ENCODE results near the gene CEP112.
"Not testable (repeated sequence)": the region's sequence is repeated elsewhere in the genome, so short reads cannot be mapped to it uniquely, and the experiment has no call there.

CEP112 gene

GRCh38 chr17:65688307-65688706 lies 503.6 kb downstream of the CEP112 start:
- DNase-seq (ENCODE audit: low read depth in 2 of 2), result no peak

DNA sequence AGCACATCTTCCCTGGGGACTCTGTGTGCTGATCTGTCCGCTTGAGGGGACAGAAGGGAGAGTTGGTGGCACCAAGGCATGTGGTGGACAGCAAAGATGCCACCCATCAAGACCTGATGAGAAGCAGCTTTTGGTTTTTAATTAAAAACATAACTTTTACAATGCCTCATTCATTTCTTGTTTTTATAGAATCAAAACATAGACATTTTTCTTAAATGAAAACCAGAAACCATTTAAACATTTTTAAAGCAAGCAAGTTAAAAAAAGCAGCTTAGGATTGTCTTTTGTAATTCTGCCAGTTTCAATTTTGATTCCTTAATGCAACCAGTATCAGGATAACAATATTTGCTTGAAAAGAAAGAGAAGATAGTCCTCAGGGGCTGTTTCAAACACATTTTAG lies 506.8 kb downstream of the CEP112 start:
- no peak for DNase-seq (ENCODE audit: low read depth in 2 of 2)

DNA sequence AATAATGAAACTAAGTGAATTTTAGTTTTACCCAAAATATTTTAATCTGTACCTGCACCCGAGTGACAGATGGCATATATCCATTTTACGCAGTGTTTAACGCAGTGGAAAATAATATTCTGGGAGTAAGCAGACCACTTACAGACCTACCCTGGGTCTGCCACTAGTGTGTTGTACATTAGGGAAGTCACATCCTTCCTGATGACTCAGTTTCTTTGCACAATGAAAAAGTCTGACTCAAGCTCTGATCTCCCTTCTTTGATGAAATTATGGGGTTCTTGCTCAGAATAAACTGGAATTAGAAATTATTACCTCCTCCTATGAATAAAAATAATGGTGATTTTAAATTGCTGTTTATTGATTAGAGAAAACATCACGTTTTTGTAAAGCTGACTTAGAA lies 507.3 kb downstream of the CEP112 start:
- DNase-seq (ENCODE audit: low read depth in 2 of 2), result no peak

- no peak for DNase-seq (ENCODE audit: low read depth in 2 of 2)
Observed at GRCh38 chr17:65683428-65683827, 508.5 kb downstream of the CEP112 start.

- DNase-seq (ENCODE audit: low read depth in 2 of 2), result not testable (repeated sequence)
Observed at GRCh38 chr17:65681763-65682162, 510.2 kb downstream of the CEP112 start.

DNA sequence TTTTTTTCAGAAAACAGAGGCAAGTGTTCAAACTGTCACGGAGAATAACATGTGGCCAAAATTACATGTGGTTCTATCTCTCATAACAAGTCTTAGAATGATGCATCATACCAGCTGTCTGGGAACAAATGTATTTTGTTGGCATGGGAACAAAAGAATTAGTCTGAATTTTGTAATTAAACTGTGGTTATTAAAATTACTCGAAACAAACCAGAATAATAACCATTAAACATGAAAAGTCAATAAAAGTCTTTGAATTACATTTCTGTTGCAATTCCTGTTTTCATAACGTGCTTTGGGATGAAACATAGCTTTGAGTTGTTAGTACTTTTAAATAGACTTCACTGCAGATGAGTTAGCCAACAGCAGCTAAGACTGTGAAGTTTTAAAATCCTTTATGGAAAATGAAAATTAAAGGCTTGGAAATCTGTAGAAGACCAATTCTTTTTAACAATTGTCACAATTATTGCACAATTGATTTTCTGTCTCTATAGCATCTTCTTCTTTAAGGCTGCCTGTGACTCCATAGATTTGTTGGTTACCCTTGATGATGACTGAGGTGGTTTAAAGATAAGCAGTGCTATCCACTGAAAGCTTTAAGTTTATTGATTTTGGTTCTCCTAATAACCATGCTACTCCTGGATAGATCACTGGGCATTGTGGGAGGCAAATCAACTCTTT lies 512.6 kb downstream of the CEP112 start:
- no peak for DNase-seq (ENCODE audit: low read depth in 2 of 2)

GRCh38 chr17:65678546-65678945 lies 513.4 kb downstream of the CEP112 start:
- no peak for DNase-seq (ENCODE audit: low read depth in 2 of 2)

DNA sequence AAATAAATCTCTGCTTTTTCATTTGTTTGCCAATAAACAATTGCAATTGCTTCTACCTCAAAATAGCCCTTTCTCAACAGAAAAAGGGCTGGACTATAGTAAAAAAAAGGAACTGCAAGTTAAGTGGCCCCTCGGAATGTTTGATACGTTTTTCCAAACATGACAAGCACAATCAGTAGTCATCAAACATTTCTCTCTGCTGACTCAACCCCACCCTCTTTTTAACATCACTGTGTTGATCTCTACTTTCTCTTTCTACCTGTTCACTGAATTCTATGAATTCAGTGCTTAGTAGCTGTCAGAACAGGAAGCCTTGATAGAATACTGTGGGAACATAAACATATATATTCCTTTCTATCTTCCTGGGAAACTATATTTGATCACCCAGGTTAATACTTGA lies 514.0 kb downstream of the CEP112 start:
- no peak for DNase-seq (ENCODE audit: low read depth in 2 of 2)

GRCh38 chr17:65674246-65675045 lies 517.5 kb downstream of the CEP112 start:
- no peak for DNase-seq (ENCODE audit: low read depth in 2 of 2)

DNA sequence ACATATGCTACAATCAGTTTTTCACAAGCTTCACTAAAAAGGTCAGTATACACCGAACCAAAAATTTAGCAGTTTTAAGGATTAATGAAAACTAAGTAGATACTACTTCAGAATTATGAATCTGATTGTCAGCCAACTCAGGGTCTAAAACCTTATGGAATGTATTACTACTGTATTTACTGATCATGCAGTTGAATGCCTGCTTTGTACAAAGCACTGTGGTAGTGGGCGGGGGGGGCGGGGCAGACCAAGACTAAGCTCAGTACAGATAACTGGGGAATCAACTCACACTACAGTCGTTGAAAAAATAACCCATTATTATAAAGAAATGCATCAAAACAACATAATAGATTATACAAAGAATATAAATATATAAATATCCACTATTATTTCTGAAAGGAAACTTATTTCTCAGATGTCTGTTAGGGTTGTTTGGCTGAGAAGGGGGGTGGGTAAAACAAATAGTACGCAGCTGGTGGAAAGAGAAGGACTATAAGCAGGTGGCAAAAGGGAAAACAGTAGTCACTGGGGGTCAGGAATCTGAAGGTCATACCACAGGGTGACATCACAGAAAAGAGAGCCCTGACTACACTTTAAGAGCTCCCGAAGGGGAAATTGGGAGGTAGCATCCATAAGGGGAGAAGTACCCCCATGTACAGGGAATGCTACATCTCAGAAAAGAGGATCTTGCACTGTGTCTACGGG lies 521.1 kb downstream of the CEP112 start:
- DNase-seq (ENCODE audit: low read depth in 2 of 2), result no peak

DNA sequence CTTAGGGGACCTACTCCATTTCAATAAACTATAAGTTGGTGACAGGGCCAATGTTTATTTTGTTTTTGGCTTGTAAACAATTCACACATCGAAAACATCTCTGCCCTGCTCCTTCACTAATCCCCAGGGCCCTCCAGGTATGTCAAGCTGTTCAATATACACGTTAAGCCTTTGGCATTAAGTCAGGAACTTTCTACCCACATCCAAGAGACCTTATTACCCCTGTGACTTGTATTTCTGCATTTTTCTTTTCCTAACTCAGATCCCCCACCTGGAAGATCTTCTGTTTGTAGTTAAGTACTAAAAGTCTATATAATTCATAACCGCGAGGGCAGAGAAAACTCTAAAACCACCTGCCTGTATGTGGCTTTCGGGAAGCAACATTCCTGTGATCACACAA lies 523.7 kb downstream of the CEP112 start:
- no peak for DNase-seq (ENCODE audit: low read depth in 2 of 2)

GRCh38 chr17:65667656-65668055 lies 524.3 kb downstream of the CEP112 start:
- DNase-seq (ENCODE audit: low read depth in 2 of 2), result no peak

DNA sequence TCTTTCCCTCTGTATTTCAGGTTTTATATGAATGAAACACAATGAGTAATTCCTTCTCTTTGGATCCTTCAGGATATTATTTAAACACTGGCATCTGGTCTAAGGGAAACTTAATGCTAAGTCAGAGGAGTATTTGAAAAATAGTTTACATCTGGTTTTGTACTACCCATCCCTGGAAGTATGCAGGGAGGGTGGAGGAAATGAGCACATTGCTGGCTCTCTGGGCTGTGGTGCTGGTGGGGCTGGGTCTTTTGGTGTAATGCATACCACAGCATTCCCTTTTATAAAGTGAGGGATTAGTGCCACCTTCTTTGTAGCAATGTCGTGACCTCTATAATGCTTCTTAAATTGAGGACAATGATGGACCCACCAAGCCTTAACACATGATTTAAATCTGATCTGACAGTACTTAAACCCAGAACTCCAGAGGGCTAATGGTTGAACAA lies 525.0 kb downstream of the CEP112 start:
- DNase-seq (ENCODE audit: low read depth in 2 of 2), result no peak

GRCh38 chr17:65665966-65666365 lies 526.0 kb downstream of the CEP112 start:
- no peak for DNase-seq (ENCODE audit: low read depth in 2 of 2)

DNA sequence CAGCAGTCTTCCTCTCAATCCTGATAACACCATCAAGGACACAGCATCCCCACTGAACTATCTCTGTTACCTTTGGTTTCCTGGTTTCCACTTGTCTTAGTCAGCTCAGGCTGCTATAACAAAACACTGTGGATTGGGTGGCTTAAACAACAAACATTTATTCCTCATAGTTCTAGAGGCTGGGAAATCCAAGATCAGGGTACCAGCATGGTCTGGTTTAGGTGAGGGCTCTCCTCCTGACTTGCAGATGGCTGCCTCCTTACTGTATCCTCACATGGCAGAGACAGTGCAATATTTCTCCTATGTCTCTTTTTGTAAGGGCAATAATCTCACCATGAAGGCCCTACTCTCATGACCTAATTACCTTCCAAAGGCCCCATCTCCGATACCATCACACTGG lies 527.2 kb downstream of the CEP112 start:
- DNase-seq (ENCODE audit: low read depth in 2 of 2), result no peak

DNA sequence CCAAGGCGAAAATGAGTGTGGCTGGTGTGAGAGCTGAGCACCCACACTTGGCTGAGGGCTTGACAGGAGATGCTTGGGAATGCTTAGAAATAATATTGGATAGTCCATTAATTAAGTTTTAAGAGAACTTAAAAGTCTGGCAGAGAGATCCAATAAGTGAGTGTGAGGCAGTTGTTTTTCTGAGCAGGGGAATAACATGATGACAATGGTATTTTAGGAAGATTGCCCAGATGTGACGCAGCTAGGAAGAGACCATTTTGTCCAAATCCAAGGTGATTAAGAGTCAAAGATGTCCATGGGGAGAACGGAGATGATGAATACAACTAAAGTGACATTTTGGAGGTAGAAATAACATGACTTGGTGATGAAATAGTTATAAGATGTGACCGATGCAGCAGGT lies 527.7 kb downstream of the CEP112 start:
- DNase-seq (ENCODE audit: low read depth in 2 of 2), result no peak

DNA sequence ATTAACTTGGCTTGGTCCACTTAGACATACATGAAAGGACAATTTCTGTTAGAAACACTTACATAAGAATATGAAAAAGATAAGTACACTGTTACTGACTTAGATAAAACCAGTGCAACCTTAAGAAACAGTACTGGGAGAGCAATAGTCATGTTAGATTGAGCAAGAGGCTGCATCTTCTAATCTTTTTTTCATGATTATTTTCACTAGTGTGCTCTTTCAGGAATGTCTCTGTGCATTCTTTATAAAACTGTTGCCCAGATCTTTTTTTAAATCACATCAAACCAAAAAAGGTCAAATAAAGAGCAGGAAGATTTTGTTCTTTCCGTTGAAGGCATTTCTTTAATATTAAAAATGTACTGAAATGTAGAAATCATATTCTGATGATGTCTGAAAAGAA lies 529.7 kb downstream of the CEP112 start:
- no peak for DNase-seq (ENCODE audit: low read depth in 2 of 2)

- no peak for DNase-seq (ENCODE audit: low read depth in 2 of 2)
Observed at GRCh38 chr17:65660947-65661346, 531.0 kb downstream of the CEP112 start.

DNA sequence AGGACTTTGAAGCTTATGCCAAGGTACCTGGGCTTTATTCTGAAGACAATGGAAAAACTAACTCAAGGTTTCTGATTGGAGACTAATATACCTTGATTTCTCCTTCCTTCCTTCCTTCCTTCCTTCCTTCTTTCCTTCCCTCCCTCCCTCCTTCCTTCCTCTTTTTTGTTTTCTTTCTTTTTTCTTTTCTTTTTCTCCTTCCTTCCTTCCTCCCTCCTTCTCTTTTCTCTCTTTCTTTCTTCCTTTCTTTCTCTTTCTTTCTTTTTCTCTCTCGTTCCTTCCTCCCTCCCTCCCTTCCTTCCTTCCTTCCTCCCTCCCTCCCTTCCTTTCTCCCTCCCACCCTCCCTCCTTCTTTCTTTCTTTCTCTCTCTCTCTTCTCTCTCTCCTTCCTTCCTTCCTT lies 531.9 kb downstream of the CEP112 start:
- DNase-seq (ENCODE audit: low read depth in 2 of 2), result no peak

DNA sequence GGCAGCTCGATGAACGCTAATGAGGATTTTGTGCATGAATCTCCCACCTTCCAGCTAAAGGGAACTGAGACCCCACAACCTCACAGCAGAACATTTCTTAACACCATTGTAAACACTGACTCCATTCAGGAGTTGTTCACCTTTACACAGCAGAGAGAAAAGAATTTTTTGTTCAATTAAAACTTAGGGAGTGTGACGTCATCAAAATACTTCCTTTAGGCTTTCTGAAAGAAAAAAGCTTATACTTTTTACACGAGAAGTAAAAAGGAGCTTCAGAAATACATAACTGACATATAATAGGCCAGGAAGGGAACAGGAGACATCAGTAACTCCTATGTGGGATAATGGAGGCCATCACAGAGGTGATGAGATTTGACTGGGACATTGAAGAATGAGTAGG lies 532.4 kb downstream of the CEP112 start:
- DNase-seq (ENCODE audit: low read depth in 2 of 2), result no peak

DNA sequence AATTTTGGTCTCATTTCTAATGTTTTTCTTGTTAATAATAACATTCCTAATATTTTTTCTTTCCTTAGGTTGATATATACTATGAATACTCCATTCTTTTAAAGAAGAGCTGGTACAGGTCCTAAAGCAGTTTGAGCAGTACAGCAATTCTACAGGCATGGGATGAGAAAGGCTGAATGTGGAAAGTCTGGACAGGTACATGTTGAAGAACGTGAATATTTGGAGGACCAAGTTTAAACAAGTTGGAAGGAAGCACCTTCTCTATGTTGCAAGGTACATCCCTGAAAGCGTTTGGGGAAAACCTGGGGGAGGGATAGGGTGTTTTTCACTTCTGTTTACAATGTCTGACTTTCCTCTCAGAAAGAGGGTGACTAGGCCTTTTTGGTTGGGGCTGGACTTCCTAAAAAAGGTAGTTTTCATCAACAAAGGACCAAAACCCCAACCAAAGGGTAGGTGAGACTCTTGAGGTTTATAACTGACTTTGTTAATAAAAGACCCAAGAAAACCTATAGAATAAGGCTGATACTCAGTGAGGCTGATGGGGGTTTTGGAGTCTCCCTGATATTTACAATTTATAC lies 534.6 kb downstream of the CEP112 start:
- DNase-seq (ENCODE audit: low read depth in 2 of 2), result no peak
